Measurements from ENCODE around the gene DDC. TPM values are rescaled to one million over a fixed set of nuclear protein-coding genes. Genes with fewer than 3 reads are reported as not detected.
A peak's percentile ranks its signal among the peaks of the same experiment; 100 is the strongest.
"Not testable (repeated sequence)": the region's sequence is repeated elsewhere in the genome, so short reads cannot be mapped to it uniquely, and the experiment has no call there.

DDC gene
- total RNA-seq, 1 donor from 2014 or later = not detected

DNA sequence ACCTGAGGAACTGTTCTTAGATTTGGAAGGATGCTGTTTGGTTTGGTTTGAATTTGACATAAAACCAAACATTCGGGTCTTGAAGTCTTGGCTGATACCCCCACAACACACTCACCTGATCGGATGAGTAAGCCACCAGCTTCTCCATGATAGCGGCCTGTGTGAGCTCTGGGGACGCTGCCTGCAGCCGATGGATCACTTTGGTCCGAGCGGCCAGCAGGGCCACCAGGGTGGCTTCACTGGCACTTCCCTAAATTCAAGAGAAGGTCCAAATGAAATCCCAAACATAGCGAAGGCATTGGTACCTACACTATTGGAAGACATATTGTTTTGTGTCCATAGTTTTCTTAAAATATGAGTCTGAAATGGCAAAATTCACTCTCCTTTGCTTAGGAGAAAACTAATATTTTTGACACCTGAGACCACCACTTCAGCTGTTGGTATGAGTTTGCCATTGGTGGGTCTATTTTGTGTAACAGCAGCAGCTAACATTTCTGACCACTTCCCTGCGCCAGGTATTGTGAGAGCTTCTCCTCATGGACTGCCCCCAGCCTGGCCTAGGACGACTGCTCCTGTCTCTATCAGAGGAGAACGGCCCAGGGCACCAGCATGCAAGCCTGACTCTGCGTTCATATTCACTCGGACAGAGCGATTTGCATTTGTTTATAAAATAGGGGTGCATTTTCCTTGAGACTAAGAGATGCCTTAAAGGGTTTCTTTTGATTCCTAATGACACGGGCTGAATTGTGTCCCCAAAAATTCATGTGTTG lies 35.9 kb downstream of the DDC start:
- DNase-seq (ENCODE audit: low read depth in 2 of 2) = no peak

DNA sequence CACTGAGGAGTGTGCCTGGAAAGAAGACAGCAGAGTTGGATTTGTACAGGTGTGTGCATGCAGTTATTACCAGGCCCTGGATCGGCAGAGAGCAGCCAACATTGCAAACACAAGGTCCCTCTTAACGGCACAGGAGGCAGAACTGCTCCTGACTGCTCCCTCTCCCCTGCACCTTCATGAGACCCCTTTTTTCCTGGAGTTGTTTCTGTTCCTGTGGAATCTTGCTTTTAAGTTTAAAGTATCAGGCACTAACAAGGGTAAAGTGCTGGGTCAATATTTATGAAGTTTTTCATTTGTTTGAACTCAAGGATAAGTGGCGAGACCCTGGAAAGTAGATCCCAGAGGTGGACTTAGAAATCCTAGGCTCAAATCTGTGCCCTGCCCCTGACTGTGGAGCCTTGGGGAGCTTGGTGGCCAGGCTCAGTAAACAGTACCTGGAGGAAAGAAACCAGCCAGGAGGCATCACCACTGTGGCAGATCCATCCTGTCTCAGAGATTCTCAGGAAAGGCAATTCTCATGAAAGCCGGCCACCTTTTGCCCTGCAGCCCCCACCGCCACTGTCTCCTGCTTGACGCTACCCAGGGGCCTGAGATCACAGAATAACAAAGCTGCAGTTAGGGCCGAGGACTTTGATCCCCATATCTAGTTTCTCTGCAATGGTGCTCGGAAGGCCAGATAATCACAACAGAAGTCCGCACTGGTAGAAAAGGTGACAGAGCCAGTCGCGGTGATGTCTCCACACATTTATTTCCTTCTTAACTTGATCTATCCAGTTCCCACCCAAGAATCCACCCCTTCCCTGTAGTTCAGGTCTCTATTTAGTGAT lies 36.7 kb downstream of the DDC start:
- no peak for DNase-seq (ENCODE audit: low read depth in 2 of 2)

DNA sequence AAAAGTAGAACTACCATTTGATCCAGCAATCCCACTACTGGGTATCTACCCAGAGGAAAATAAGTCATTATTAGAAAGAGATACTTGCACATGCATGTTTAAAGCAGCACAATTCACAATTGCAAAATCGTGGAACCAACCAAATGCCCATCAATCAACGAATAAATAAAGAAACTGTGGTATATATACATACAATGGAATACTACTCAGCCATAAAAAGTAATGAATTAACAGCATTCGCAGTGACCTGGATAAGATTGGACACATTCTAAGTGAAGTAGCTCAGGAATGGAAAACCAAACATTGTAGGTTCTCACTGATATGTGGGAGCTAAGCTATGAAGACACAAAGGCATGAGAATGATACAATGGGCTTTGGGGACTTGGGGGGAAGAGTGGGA lies 45.9 kb downstream of the DDC start:
- DNase-seq (ENCODE audit: low read depth in 2 of 2) = not testable (repeated sequence)

- no peak for DNase-seq (ENCODE audit: low read depth in 2 of 2)
Observed at GRCh38 chr7:50513166-50513871, 51.9 kb downstream of the DDC start.

- DNase-seq (ENCODE audit: low read depth in 2 of 2) = no peak
Observed at GRCh38 chr7:50512384-50512783, 52.8 kb downstream of the DDC start.

DNA sequence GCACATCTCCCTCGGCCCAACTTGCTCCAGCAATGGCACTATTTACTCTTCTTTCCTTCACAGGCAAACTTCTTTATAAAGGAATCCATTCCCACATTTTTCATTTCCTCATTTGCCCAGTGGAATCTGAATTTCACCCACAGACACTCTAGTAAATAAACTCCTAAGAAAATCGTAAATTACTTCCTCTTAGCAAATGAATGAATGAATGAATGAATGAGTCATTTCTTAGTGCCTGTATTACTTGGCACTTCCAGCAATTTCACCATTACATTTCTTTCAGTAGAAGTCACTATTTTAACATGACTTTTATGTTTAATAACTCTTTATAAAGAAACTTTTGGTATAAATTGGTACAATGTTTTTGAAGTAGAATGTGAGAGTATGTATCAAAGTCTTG lies 55.7 kb downstream of the DDC start:
- no peak for DNase-seq (ENCODE audit: low read depth in 2 of 2)

GRCh38 chr7:50508471-50508943 lies 56.7 kb downstream of the DDC start:
- no peak for DNase-seq (ENCODE audit: low read depth in 2 of 2)

DNA sequence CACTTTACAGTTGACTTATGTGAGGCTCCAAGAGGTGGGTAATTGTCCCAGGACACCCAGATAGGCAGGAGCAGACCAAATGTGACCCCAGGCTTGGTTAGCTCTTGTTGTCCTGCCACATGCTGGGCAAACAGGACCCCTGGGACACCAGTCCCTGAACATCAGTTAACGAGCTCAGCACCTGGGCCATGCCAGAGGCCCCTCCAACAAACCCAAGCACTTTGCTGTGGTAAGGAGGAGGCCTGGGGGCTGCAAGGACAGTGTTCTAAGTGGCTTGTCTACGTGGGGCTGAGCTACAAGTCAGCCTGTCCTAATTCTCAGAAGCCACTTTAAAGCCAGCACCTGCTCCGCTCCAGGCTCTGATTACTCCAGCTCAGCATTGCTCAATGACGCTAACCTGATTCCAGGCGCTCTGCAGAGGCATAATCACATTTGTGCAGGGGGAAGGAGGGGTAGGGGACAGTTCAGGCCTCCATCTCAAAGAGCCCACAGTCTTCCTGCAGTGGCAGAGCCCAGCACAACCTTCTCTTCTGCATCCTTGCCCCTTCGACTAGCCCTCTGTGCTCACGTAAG lies 57.2 kb downstream of the DDC start:
- DNase-seq (ENCODE audit: low read depth in 2 of 2) = no peak

DNA sequence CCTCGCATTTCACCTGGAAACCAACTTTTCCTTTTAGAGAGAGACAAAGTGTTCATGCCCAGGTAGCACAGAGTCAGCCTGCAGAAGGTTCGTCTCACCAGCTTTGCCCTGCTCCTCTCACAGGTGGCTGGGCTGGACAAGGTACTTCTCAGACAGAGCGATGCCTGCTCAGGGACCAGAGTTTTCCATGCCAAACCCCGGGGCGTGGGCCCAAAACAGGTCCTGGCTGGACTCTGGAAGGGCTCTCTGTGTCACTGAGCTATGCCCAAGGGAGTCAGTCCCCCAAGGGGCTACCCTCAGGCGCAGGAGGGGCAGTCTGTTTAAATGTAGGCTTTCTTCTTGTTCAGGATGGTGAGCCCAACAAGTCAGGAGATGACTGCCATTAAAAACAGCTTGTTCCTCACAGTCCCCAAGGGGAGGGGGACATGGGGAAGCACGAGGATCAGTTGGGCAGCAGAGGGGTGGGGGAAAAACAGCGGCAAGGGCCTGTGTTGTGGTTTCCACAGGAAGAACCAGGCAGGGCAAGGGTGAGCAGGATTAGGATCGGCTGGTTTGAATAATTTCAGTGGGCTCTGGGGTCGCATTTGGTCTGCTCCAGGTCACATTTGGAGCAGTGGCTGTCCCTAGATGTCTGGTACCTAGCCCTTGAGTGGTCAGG lies 59.5 kb downstream of the DDC start:
- DNase-seq (ENCODE audit: low read depth in 2 of 2) = no peak

DNA sequence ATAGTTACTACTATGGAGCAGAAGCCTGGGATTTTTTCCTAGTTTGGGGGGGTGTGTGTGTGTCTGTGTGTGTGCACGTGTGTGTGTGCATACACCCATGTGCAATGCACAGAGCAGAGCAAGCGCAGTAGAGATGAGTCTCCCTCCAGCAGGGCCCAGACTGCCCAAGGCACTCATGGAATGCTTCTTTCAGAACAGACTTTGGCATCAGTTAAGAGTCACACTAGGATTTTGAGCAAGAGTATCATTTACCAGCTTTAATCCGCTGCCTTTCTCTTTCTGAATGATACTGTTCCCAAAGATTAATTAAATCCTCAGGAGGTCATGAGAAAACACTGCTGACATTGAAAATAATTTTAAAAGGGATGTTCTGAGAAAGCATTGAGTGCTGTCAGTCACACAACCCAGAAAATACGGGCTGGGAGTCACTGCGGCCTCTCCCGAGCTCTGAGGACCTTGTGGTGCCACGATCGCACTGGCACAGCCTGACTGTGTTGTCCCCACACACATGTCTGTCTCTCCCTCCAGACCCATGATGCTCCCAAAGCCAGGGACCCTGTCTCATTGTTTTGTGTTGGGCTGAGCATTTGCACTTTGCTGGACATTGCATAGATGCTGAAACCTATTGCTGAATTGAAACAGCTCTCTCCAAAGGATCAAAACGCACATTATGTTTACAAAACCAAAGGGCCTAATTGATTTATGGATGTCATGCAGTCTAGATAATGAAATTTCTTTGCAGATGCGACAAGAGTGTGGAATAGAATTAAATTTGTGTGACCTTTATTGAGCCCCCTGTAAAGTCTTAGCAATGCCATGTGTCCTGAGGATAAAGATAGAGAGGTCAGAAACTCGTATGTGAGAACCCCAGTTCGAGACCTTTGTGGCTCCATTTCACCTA lies 60.3 kb downstream of the DDC start:
- DNase-seq (ENCODE audit: low read depth in 2 of 2) = no peak

GRCh38 chr7:50502947-50503346 lies 62.3 kb downstream of the DDC start:
- no peak for DNase-seq (ENCODE audit: low read depth in 2 of 2)

GRCh38 chr7:50502001-50502684 lies 63.1 kb downstream of the DDC start:
- DNase-seq (ENCODE audit: low read depth in 2 of 2) = peak in 1 of 2 donors; percentile 39

DNA sequence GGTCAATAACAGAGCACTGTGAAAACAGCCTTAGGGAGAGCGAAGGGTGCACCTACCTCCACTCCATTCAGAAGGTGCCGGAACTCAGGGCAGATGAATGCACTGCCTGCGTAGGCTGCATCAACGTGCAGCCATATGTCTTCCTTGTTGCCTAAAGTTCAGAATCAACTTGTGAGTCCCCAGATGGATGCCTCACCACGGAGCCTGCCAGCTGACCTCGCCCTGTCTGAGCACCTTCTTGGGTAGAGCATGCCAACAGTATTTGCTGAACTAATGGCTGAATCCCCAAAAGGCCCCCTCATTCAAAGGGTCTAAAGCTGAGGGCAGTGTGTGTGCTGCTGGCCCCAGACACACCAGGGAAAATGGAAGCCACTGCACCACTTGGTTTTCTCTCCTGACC lies 66.1 kb downstream of the DDC start:
- DNase-seq (ENCODE audit: low read depth in 2 of 2) = no peak

DNA sequence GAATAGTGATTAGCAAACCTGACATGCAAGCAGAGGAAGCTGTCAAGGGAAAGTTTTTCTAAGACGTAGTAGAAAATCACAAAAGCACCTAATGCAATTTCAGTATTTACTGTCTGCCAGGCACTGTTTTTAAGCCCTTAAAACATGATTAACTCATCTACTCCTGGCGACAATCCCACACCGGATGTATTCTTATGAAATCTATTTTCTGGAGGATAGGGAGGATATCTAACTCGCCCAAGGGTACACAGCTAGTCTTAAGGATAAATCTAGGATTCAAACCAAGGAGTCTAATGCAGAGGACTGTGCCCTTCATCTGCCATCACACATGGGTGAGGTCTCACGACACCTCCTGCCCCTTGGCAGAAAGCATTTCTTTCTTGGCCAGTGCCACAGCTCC lies 67.2 kb downstream of the DDC start:
- peak in 1 of 2 donors; percentile 21 for DNase-seq (ENCODE audit: low read depth in 2 of 2)

- DNase-seq (ENCODE audit: low read depth in 2 of 2) = peak in 1 of 2 donors; percentile 91
Observed at GRCh38 chr7:50497068-50497642, 68.0 kb downstream of the DDC start.

DNA sequence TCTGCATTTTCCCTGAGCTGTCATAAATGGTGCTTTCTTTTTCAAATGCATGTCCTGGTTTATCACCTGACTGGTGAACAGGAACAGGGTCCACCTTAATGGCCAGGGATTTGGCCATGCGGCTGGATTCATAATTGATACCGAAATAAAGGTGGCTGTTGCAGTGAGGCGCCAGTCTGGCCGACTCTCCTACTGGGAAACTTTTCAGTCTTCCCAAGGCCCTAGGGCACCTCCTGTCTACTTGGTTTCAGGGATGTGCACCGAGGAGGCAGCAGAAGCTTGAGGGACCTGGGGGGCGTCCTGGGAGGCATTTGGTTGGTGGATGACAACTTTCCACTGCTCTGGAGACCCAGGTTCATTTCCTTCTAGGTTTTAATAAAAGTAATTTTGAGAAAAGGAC lies 68.6 kb downstream of the DDC start:
- no peak for DNase-seq (ENCODE audit: low read depth in 2 of 2)

DNA sequence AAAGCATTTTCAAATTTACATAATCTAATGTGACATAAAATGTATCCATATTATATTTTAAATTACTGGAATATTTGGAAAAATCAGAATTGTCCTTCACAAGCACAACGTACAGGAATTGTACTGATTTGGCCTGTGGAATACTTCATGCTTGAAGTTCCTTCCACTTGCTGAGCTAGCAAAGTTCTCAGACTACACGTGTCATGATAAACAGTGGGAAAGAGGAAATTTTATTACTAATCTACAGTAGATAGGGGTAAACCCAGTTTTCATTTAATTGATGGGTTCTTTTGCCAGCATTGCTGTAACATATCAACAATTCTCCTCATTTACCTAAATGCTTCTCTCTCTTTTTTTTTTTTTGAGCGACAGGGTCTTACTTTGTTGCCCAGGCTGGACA lies 69.5 kb downstream of the DDC start:
- peak in 1 of 2 donors; percentile 33 for DNase-seq (ENCODE audit: low read depth in 2 of 2)

- DNase-seq (ENCODE audit: low read depth in 2 of 2) = no peak
Observed at GRCh38 chr7:50492770-50493519, 72.3 kb downstream of the DDC start.

Data from dermis microvascular lymphatic vessel endothelial cell (primary cell).